ENCODE results near the gene MTA3. TPM values are rescaled to one million over a fixed set of nuclear protein-coding genes. Genes with fewer than 3 reads are reported as not detected.

Gene MTA3
- total RNA-seq, 2 experiments from 2014 or later: 27.0 to 30.9 TPM

DNA sequence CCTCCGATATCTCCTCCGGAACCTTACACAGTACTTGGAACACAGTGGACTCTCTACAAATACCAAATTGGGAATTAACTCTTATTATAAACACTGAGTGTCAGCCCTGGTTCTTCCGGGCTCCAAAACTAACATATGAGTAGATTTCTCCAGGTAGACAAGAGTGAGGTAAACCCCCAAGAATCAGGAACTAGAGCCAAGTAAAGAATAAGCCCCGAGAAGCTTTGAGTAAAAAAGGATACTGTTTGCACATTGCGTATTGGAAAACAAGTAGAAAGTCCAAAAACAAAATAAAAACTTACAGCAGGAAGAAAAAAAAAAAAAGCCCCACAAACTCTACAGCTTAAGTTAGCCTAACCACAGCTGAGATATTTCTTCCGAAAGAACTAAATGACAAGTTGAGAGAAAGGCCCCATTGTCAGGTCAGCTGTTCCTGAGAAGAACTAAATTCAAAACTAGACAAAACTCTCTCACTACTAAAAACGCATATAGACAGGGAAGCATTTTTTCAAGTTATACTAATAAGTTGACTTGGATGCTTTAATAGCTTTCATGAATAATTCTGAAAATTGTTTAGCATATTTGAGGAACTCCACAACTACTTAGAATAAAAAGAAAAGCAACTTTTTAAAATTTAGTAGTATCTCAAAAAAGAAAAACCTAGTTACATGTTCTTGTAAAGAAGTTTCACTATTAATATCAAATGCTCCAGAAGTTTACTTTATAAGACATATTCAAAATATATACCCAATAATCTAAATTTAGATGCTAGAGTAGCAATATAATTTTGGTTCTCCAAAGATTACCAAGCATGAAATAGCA is 228.2 kb downstream of the MTA3 start:
- H3K27ac Mint-ChIP-seq: no peak overlapping the region
- ATAC-seq (ENCODE audit: poor library complexity): no peak
- no peak overlapping the region for H3K4me3 Mint-ChIP-seq
- no peaks in the 10 kb centered on the region for H3K36me3 ChIP-seq (ENCODE audit: insufficient read depth, low read length)
- H3K27me3 Mint-ChIP-seq: peaks cover 24% of the 10 kb centered on the region
- H3K9me3 ChIP-seq (ENCODE audit: control insufficient read depth in 1 of 2, insufficient read depth in 1 of 2, low read length in 2 of 2): no peaks in the 10 kb centered on the region
- peaks cover 11 to 12% of the 10 kb centered on the region in 2 experiments for H3K27me3 ChIP-seq (ENCODE audit: control insufficient read depth in 1 of 2, insufficient read depth in 2 of 2, low read length in 2 of 2)
- no peaks in the 10 kb centered on the region for H3K36me3 Mint-ChIP-seq (ENCODE audit: low read depth)
- no peaks in the 10 kb centered on the region for H3K9me3 Mint-ChIP-seq
- CTCF ChIA-PET: no interaction called here
- no peak for DNase-seq
- intact Hi-C loops (cut with DNase I, micrococcal nuclease): no loop called here
- H3K27ac ChIP-seq (ENCODE audit: low read depth in 1 of 2, low read length in 2 of 2): no peak overlapping the region
- TF ChIP-seq, protein P1, sequence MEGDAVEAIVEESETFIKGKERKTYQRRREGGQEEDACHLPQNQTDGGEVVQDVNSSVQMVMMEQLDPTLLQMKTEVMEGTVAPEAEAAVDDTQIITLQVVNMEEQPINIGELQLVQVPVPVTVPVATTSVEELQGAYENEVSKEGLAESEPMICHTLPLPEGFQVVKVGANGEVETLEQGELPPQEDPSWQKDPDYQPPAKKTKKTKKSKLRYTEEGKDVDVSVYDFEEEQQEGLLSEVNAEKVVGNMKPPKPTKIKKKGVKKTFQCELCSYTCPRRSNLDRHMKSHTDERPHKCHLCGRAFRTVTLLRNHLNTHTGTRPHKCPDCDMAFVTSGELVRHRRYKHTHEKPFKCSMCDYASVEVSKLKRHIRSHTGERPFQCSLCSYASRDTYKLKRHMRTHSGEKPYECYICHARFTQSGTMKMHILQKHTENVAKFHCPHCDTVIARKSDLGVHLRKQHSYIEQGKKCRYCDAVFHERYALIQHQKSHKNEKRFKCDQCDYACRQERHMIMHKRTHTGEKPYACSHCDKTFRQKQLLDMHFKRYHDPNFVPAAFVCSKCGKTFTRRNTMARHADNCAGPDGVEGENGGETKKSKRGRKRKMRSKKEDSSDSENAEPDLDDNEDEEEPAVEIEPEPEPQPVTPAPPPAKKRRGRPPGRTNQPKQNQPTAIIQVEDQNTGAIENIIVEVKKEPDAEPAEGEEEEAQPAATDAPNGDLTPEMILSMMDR (IDR thresholded peaks at IDR 0.05): no peak
- H3K4me1 Mint-ChIP-seq (ENCODE audit: low read depth): peaks cover 29% of the 10 kb centered on the region
- no peak overlapping the region for H3K4me3 ChIP-seq (ENCODE audit: low read length)
- peaks cover 20% of the 10 kb centered on the region for H3K4me1 ChIP-seq (ENCODE audit: insufficient read depth, low read length)
- POLR2A ChIA-PET: interaction anchor here (0.9 to 5.6 kb wide), 2 partner anchors 14 to 17 kb away, joined by 3 to 44 read pairs; no protein-coding TSS in a partner anchor

- Mint-ChIP-seq H3K9me3 (no peaks in the 10 kb centered on the region), H3K27me3 (peaks cover 24% of the 10 kb centered on the region), H3K36me3 (ENCODE audit: low read depth) (no peaks in the 10 kb centered on the region), H3K4me3 (no peak overlapping the region), H3K27ac (no peak overlapping the region), H3K4me1 (ENCODE audit: low read depth) (peaks cover 24% of the 10 kb centered on the region)
- intact Hi-C loops (cut with DNase I, micrococcal nuclease): no loop called here
- Histone ChIP-seq H3K4me3 (ENCODE audit: low read length) (no peak overlapping the region), H3K4me1 (ENCODE audit: insufficient read depth, low read length) (peaks cover 14% of the 10 kb centered on the region), H3K36me3 (ENCODE audit: insufficient read depth, low read length) (no peaks in the 10 kb centered on the region), H3K27ac (ENCODE audit: low read depth in 1 of 2, low read length in 2 of 2) (no peak overlapping the region), H3K9me3 (ENCODE audit: control insufficient read depth in 1 of 2, insufficient read depth in 1 of 2, low read length in 2 of 2) (no peaks in the 10 kb centered on the region), H3K27me3 (ENCODE audit: control insufficient read depth in 1 of 2, insufficient read depth in 2 of 2, low read length in 2 of 2) (peaks cover 6 to 7% of the 10 kb centered on the region in 2 experiments)
- no peak for ATAC-seq (ENCODE audit: poor library complexity)
- ChIA-PET CTCF (no interaction called here), POLR2A (no interaction called here)
- DNase-seq: no peak
- TF ChIP-seq, protein P1 (IDR thresholded peaks at IDR 0.05): no peak
These were observed 228.8 kb downstream of the MTA3 start for GRCh38 chr2:42797281-42797680.

- no peaks in the 10 kb centered on the region for H3K36me3 ChIP-seq (ENCODE audit: insufficient read depth, low read length)
- TF ChIP-seq, protein P1 (IDR thresholded peaks at IDR 0.05): no peak
- H3K4me3 ChIP-seq (ENCODE audit: low read length): no peak overlapping the region
- intact Hi-C loops (cut with DNase I, micrococcal nuclease): loop anchor here in 1 of 2 experiments (10.0 kb wide), 3 partner anchors 305 to 1565 kb away; partner anchors contain the start of genes CAMKMT, KCNG3 and PREPL
- no peaks in the 10 kb centered on the region for H3K27me3 ChIP-seq (ENCODE audit: control insufficient read depth in 1 of 2, insufficient read depth in 2 of 2, low read length in 2 of 2)
- Mint-ChIP-seq H3K4me1 (ENCODE audit: low read depth) (peaks cover 8% of the 10 kb centered on the region), H3K36me3 (ENCODE audit: low read depth) (no peaks in the 10 kb centered on the region), H3K27ac (no peak overlapping the region), H3K4me3 (no peak overlapping the region), H3K9me3 (no peaks in the 10 kb centered on the region), H3K27me3 (peaks cover 17% of the 10 kb centered on the region)
- CTCF ChIA-PET: no interaction called here
- DNase-seq (no peak), ATAC-seq (ENCODE audit: poor library complexity) (no peak)
- no peaks in the 10 kb centered on the region for H3K9me3 ChIP-seq (ENCODE audit: control insufficient read depth in 1 of 2, insufficient read depth in 1 of 2, low read length in 2 of 2)
- POLR2A ChIA-PET: interaction anchor here (1.5 kb wide), 1 partner anchor 11 kb away, joined by 26 read pairs; no protein-coding TSS in a partner anchor
- H3K27ac ChIP-seq (ENCODE audit: low read depth in 1 of 2, low read length in 2 of 2): no peak overlapping the region
- H3K4me1 ChIP-seq (ENCODE audit: insufficient read depth, low read length): no peaks in the 10 kb centered on the region
These were observed 231.4 kb downstream of the MTA3 start for GRCh38 chr2:42799881-42800280.
